ENCODE results near the gene LRRC55.
"Not testable (repeated sequence)": the region's sequence is repeated elsewhere in the genome, so short reads cannot be mapped to it uniquely, and the experiment has no call there.

Gene LRRC55

GRCh38 chr11:57162179-57162898 is 19.4 kb upstream of the LRRC55 start:
- no peak for DNase-seq

GRCh38 chr11:57163160-57163868 is 18.4 kb upstream of the LRRC55 start:
- DNase-seq, result no peak

- no peak for DNase-seq
Measured at GRCh38 chr11:57164317-57164716, 17.4 kb upstream of the LRRC55 start.

GRCh38 chr11:57167125-57167846 is 14.5 kb upstream of the LRRC55 start:
- no peak for DNase-seq

GRCh38 chr11:57169732-57170313 is 11.9 kb upstream of the LRRC55 start:
- DNase-seq, result not testable (repeated sequence)

GRCh38 chr11:57172031-57172430 is 9.7 kb upstream of the LRRC55 start:
- no peak for DNase-seq

- DNase-seq, result no peak
Measured at GRCh38 chr11:57174656-57175055, 7.1 kb upstream of the LRRC55 start.

GRCh38 chr11:57175478-57175877 is 6.3 kb upstream of the LRRC55 start:
- no peak for DNase-seq

GRCh38 chr11:57178334-57178733 is 3.4 kb upstream of the LRRC55 start:
- no peak for DNase-seq

- no peak for DNase-seq
Measured at GRCh38 chr11:57179681-57180080, 2.1 kb upstream of the LRRC55 start.

GRCh38 chr11:57180081-57180561 is 1.6 kb upstream of the LRRC55 start:
- no peak for DNase-seq

- DNase-seq, result no peak
Measured at GRCh38 chr11:57180964-57181363, 789 bp upstream of the LRRC55 start.

GRCh38 chr11:57182896-57183295 is 1.1 kb downstream of the LRRC55 start:
- no peak for DNase-seq

- no peak for DNase-seq
Measured at GRCh38 chr11:57190548-57190947, 8.8 kb downstream of the LRRC55 start.

GRCh38 chr11:57191311-57192219 is 9.8 kb downstream of the LRRC55 start:
- DNase-seq, result no peak

GRCh38 chr11:57192316-57192715 is 10.6 kb downstream of the LRRC55 start:
- DNase-seq, result no peak

GRCh38 chr11:57196596-57196995 is 14.8 kb downstream of the LRRC55 start:
- no peak for DNase-seq

GRCh38 chr11:57197762-57198161 is 16.0 kb downstream of the LRRC55 start:
- no peak for DNase-seq

- no peak for DNase-seq
Measured at GRCh38 chr11:57199330-57199729, 17.6 kb downstream of the LRRC55 start.

- no peak for DNase-seq
Measured at GRCh38 chr11:57200917-57201316, 19.2 kb downstream of the LRRC55 start.

- DNase-seq, result no peak
Measured at GRCh38 chr11:57202281-57202680, 20.5 kb downstream of the LRRC55 start.

- DNase-seq, result no peak
Measured at GRCh38 chr11:57203359-57203758, 21.6 kb downstream of the LRRC55 start.

All from SHP77 (cell line).